DND-41 (cell line): ENCODE data around the gene COL19A1.

Source experiments
- CTCF ChIP-seq: IDR thresholded peaks from 2 replicates; pipeline ENCODE4 v1.5.1; 2012; ENCODE audit warnings: borderline replicate concordance, low read length, moderate library complexity, mild to moderate bottlenecking; ENCODE audit not compliant: poor library complexity, severe bottlenecking; ENCODE audit errors: extremely low read depth
- EZH2 ChIP-seq: IDR thresholded peaks from 3 replicates; pipeline ENCODE4 v1.6.1; 2012; ENCODE audit warnings: borderline replicate concordance, low read depth, mild to moderate bottlenecking, moderate library complexity, low read length, inconsistent platforms; ENCODE audit not compliant: severe bottlenecking

DNA sequence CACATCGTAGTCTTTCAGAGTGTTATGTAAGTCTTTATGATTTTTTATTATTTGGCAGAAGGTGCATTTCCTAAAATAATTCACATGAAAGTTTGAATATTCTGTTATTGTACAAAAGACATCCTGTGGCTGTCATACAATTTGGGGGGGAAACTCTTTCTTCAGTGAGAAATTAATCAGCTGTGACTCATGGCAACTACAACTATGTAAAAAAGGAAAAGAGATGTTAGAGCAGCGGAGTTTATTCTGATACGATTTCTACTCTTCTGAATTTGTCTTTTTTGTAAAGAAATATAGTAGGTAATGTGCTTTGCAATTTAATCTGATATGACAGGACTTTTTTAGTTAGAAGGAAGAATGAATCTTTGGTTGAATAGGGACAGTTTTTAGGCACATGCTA, 14.2 kb downstream of the COL19A1 start:
- TF ChIP-seq CTCF (no peak), EZH2 (no peak)
